ENCODE results near the gene GRIK4. TPM values are rescaled to one million over a fixed set of nuclear protein-coding genes. Genes with fewer than 3 reads are reported as not detected.

Gene GRIK4
- total RNA-seq, 3 donors from 2014 or later (not counting 1 experiment from before 2014, with no cell fraction given): 2.2 to 32.3 (median 21.9) TPM

GRCh38 chr11:120563703-120564572, 52.4 kb downstream of the GRIK4 start:
- Histone ChIP-seq H3K4me1 (ENCODE audit: control insufficient read depth, insufficient read depth, low read length) (peaks cover 7% of the 10 kb centered on the region), H3K27ac (ENCODE audit: low read length) (no peak overlapping the region), H3K4me3 (ENCODE audit: low read length) (no peak overlapping the region), H3K36me3 (ENCODE audit: control insufficient read depth, insufficient read depth, low read length) (no peaks in the 10 kb centered on the region), H3K9me3 (ENCODE audit: control insufficient read depth, insufficient read depth, low read length) (no peaks in the 10 kb centered on the region), H3K27me3 (ENCODE audit: control insufficient read depth, insufficient read depth, low read length) (peaks cover 7% of the 10 kb centered on the region)
- intact Hi-C loops (cut with micrococcal nuclease): no loop called here
- no peaks in the 10 kb centered on the region for H3K9me3 Mint-ChIP-seq
- H3K4me3 Mint-ChIP-seq: no peak overlapping the region
- no peaks in the 10 kb centered on the region for H3K36me3 Mint-ChIP-seq
- ATAC-seq: no peak
- peaks cover 6 to 31% of the 10 kb centered on the region in 2 donors for H3K27me3 Mint-ChIP-seq (ENCODE audit: low read depth in 2 of 2)
- no peak for DNase-seq
- 36% methylated on average over 53 of the region's 53 CpGs for WGBS (ENCODE audit: insufficient coverage)
- peaks cover 10 to 29% of the 10 kb centered on the region in 2 donors for H3K4me1 Mint-ChIP-seq
- TF ChIP-seq CTCF (IDR thresholded peaks at IDR 0.05): no peak
- H3K27ac Mint-ChIP-seq: no peak overlapping the region

- ATAC-seq: peak; percentile 61 to 87 (median 82)
- peak in 1 of 2 donors; percentile 34 for DNase-seq
- Histone ChIP-seq H3K4me1 (ENCODE audit: control insufficient read depth, insufficient read depth, low read length) (peaks cover 7% of the 10 kb centered on the region), H3K4me3 (ENCODE audit: low read length) (peak overlapping the region; percentile 6), H3K27me3 (ENCODE audit: control insufficient read depth, insufficient read depth, low read length) (peaks cover 7% of the 10 kb centered on the region), H3K27ac (ENCODE audit: low read length) (no peak overlapping the region), H3K36me3 (ENCODE audit: control insufficient read depth, insufficient read depth, low read length) (no peaks in the 10 kb centered on the region), H3K9me3 (ENCODE audit: control insufficient read depth, insufficient read depth, low read length) (no peaks in the 10 kb centered on the region)
- no peak for TF ChIP-seq CTCF (IDR thresholded peaks at IDR 0.05)
- Mint-ChIP-seq H3K36me3 (no peaks in the 10 kb centered on the region), H3K27me3 (ENCODE audit: low read depth in 2 of 2) (peaks cover 6 to 31% of the 10 kb centered on the region in 2 donors), H3K4me1 (peaks cover 10 to 29% of the 10 kb centered on the region in 2 donors), H3K4me3 (peak overlapping the region; percentile 49), H3K9me3 (no peaks in the 10 kb centered on the region), H3K27ac (peak overlapping the region in 1 of 2 donors; percentile 68)
- intact Hi-C loops (cut with micrococcal nuclease): no loop called here
- 2% methylated on average over 70 of the region's 75 CpGs for WGBS (ENCODE audit: insufficient coverage)
These were observed 53.2 kb downstream of the GRIK4 start for GRCh38 chr11:120564573-120565311.

GRCh38 chr11:120565466-120566155, 54.1 kb downstream of the GRIK4 start:
- Histone ChIP-seq H3K4me1 (ENCODE audit: control insufficient read depth, insufficient read depth, low read length) (peaks cover 7% of the 10 kb centered on the region), H3K27me3 (ENCODE audit: control insufficient read depth, insufficient read depth, low read length) (peaks cover 7% of the 10 kb centered on the region), H3K9me3 (ENCODE audit: control insufficient read depth, insufficient read depth, low read length) (no peaks in the 10 kb centered on the region), H3K27ac (ENCODE audit: low read length) (no peak overlapping the region), H3K36me3 (ENCODE audit: control insufficient read depth, insufficient read depth, low read length) (no peaks in the 10 kb centered on the region), H3K4me3 (ENCODE audit: low read length) (no peak overlapping the region)
- intact Hi-C loops (cut with micrococcal nuclease): no loop called here
- ATAC-seq: peak in 1 of 3 donors; percentile 16
- Mint-ChIP-seq H3K36me3 (no peaks in the 10 kb centered on the region), H3K27ac (peak overlapping the region in 1 of 2 donors; percentile 68), H3K4me3 (peak overlapping the region; percentile 49), H3K9me3 (no peaks in the 10 kb centered on the region), H3K27me3 (ENCODE audit: low read depth in 2 of 2) (peaks cover 6 to 31% of the 10 kb centered on the region in 2 donors), H3K4me1 (peaks cover 10 to 29% of the 10 kb centered on the region in 2 donors)
- 77% methylated on average over 14 of the region's 14 CpGs for WGBS (ENCODE audit: insufficient coverage)
- DNase-seq: no peak
- TF ChIP-seq CTCF (IDR thresholded peaks at IDR 0.05): no peak

Measured in natural killer cell (primary cell).